GM10266 (cell line): ENCODE measurements around the gene THBS2.

Experiments used
- DNase-seq: peaks from one replicate; pipeline ENCODE4 v3.0.0; 2012; ENCODE audit errors: extremely low spot score
- CTCF ChIP-seq: IDR thresholded peaks from 2 replicates; pipeline ENCODE4 v1.5.1; 2012; ENCODE audit warnings: mild to moderate bottlenecking, low read depth; ENCODE audit not compliant: control insufficient read depth, insufficient read depth; ENCODE audit errors: missing control alignments

THBS2 gene

GRCh38 chr6:169235286-169235685 lies 18.4 kb downstream of the THBS2 start:
- no peak for DNase-seq

GRCh38 chr6:169234634-169235033 lies 19.0 kb downstream of the THBS2 start:
- no peak for TF ChIP-seq CTCF

More at GRCh38 chr6:169235286-169235685, 18.4 kb downstream of the THBS2 start:
- TF ChIP-seq CTCF = no peak

GRCh38 chr6:169233832-169234231 lies 19.8 kb downstream of the THBS2 start:
- no peak for DNase-seq
- no peak for TF ChIP-seq CTCF

More at GRCh38 chr6:169234634-169235033, 19.0 kb downstream of the THBS2 start:
- no peak for DNase-seq

- TF ChIP-seq CTCF = no peak
Measured at GRCh38 chr6:169233181-169233580, 20.5 kb downstream of the THBS2 start.

GRCh38 chr6:169232507-169232931 lies 21.1 kb downstream of the THBS2 start:
- DNase-seq = no peak
- TF ChIP-seq CTCF = no peak

More at GRCh38 chr6:169233181-169233580, 20.5 kb downstream of the THBS2 start:
- DNase-seq = no peak

- TF ChIP-seq CTCF = no peak
- no peak for DNase-seq
Measured at GRCh38 chr6:169231790-169232506, 21.7 kb downstream of the THBS2 start.
